Rectal smooth muscle tissue (tissue), 1 donor: ENCODE measurements around the gene ZMIZ1.

ENCODE experiments used
- H3K27ac ChIP-seq: one replicate; pipeline ENCODE4 v1.7.0; 2013; ENCODE audit warnings: low read depth, low read length, inconsistent platforms
- H3K27me3 ChIP-seq: one replicate; pipeline ENCODE4 v1.7.0; 2013; ENCODE audit warnings: low read length; ENCODE audit not compliant: control insufficient read depth, insufficient read depth
- H3K36me3 ChIP-seq: one replicate; pipeline ENCODE4 v1.7.0; 2013; ENCODE audit warnings: low read length; ENCODE audit not compliant: control insufficient read depth, insufficient read depth
- H3K4me1 ChIP-seq: one replicate; pipeline ENCODE4 v1.7.0; 2013; ENCODE audit warnings: low read length; ENCODE audit not compliant: control insufficient read depth, insufficient read depth
- H3K4me3 ChIP-seq: one replicate; pipeline ENCODE4 v1.7.0; 2013; ENCODE audit warnings: low read length
- H3K9ac ChIP-seq: one replicate; pipeline ENCODE4 v1.7.0; 2013; ENCODE audit warnings: low read length

Gene ZMIZ1

GRCh38 chr10:79241990-79242619 is 173.3 kb downstream of the ZMIZ1 start:
- Histone ChIP-seq H3K27me3 (no peaks in the 10 kb centered on the region), H3K4me3 (peak overlapping the region; percentile 59), H3K4me1 (peaks cover 77% of the 10 kb centered on the region), H3K9ac (no peak overlapping the region), H3K36me3 (no peaks in the 10 kb centered on the region), H3K27ac (peak overlapping the region; percentile 89)

- H3K27ac ChIP-seq = peak overlapping the region; percentile 89
- peaks cover 80% of the 10 kb centered on the region for H3K4me1 ChIP-seq
- no peaks in the 10 kb centered on the region for H3K27me3 ChIP-seq
- no peaks in the 10 kb centered on the region for H3K36me3 ChIP-seq
- peak overlapping the region; percentile 47 for H3K4me3 ChIP-seq
- no peak overlapping the region for H3K9ac ChIP-seq
Observed at GRCh38 chr10:79242620-79243152, 173.9 kb downstream of the ZMIZ1 start.

GRCh38 chr10:79243181-79244067 is 174.7 kb downstream of the ZMIZ1 start:
- peaks cover 80% of the 10 kb centered on the region for H3K4me1 ChIP-seq
- H3K27me3 ChIP-seq = no peaks in the 10 kb centered on the region
- no peaks in the 10 kb centered on the region for H3K36me3 ChIP-seq
- peak overlapping the region; percentile 73 for H3K4me3 ChIP-seq
- H3K27ac ChIP-seq = peak overlapping the region; percentile 89
- H3K9ac ChIP-seq = peak overlapping the region; percentile 45

GRCh38 chr10:79244068-79244442 is 175.3 kb downstream of the ZMIZ1 start:
- Histone ChIP-seq H3K4me3 (peak overlapping the region; percentile 73), H3K4me1 (peaks cover 80% of the 10 kb centered on the region), H3K27ac (peak overlapping the region; percentile 89), H3K36me3 (no peaks in the 10 kb centered on the region), H3K9ac (peak overlapping the region; percentile 45), H3K27me3 (no peaks in the 10 kb centered on the region)

GRCh38 chr10:79244841-79245504 is 176.2 kb downstream of the ZMIZ1 start:
- H3K36me3 ChIP-seq = no peaks in the 10 kb centered on the region
- H3K4me1 ChIP-seq = peaks cover 83% of the 10 kb centered on the region
- peak overlapping the region; percentile 73 for H3K4me3 ChIP-seq
- H3K9ac ChIP-seq = no peak overlapping the region
- H3K27me3 ChIP-seq = no peaks in the 10 kb centered on the region
- peak overlapping the region; percentile 89 for H3K27ac ChIP-seq

GRCh38 chr10:79245539-79246208 is 176.9 kb downstream of the ZMIZ1 start:
- Histone ChIP-seq H3K4me1 (peaks cover 78% of the 10 kb centered on the region), H3K9ac (no peak overlapping the region), H3K4me3 (peak overlapping the region; percentile 73), H3K27me3 (no peaks in the 10 kb centered on the region), H3K27ac (peak overlapping the region; percentile 89), H3K36me3 (no peaks in the 10 kb centered on the region)

GRCh38 chr10:79246209-79246581 is 177.4 kb downstream of the ZMIZ1 start:
- peaks cover 74% of the 10 kb centered on the region for H3K4me1 ChIP-seq
- H3K4me3 ChIP-seq = peak overlapping the region; percentile 23
- H3K27me3 ChIP-seq = no peaks in the 10 kb centered on the region
- H3K9ac ChIP-seq = no peak overlapping the region
- H3K27ac ChIP-seq = peak overlapping the region; percentile 89
- H3K36me3 ChIP-seq = no peaks in the 10 kb centered on the region

GRCh38 chr10:79246606-79247275 is 178.0 kb downstream of the ZMIZ1 start:
- Histone ChIP-seq H3K4me3 (peak overlapping the region; percentile 16), H3K36me3 (no peaks in the 10 kb centered on the region), H3K27ac (peak overlapping the region; percentile 89), H3K4me1 (peaks cover 68% of the 10 kb centered on the region), H3K9ac (no peak overlapping the region), H3K27me3 (no peaks in the 10 kb centered on the region)

GRCh38 chr10:79247373-79248137 is 178.8 kb downstream of the ZMIZ1 start:
- peak overlapping the region; percentile 24 for H3K4me3 ChIP-seq
- no peak overlapping the region for H3K9ac ChIP-seq
- H3K27ac ChIP-seq = peak overlapping the region; percentile 89
- H3K36me3 ChIP-seq = no peaks in the 10 kb centered on the region
- H3K27me3 ChIP-seq = no peaks in the 10 kb centered on the region
- H3K4me1 ChIP-seq = peaks cover 64% of the 10 kb centered on the region

- Histone ChIP-seq H3K4me1 (peaks cover 64% of the 10 kb centered on the region), H3K4me3 (peak overlapping the region; percentile 5), H3K36me3 (no peaks in the 10 kb centered on the region), H3K27ac (peak overlapping the region; percentile 89), H3K9ac (no peak overlapping the region), H3K27me3 (no peaks in the 10 kb centered on the region)
Observed at GRCh38 chr10:79248341-79249185, 179.8 kb downstream of the ZMIZ1 start.
